HepG2 (cell line): ENCODE results near the gene CD8A.

Source experiments
- EP300 ChIP-seq, 3 experiments: sonication (generic) in 1 of 3; formaldehyde crosslinking in 1 of 3; IDR thresholded peaks; 2 replicates each; pipeline versions ENCODE4 v1.5.1 to v1.6.1; 2011 to 2020; ENCODE audit warnings: low read depth in 2 of 3, low read length in 2 of 3, borderline replicate concordance in 1 of 3, improper control_type of control experiment in 1 of 3, mild to moderate bottlenecking in 1 of 3, missing genetic modification reagents in 1 of 3, moderate library complexity in 1 of 3
- IRF2 ChIP-seq: IDR thresholded peaks from 2 replicates; pipeline ENCODE4 v1.6.1; 2018; ENCODE audit warnings: missing genetic modification reagents, missing compliant biosample characterization
- KLF6 ChIP-seq: IDR thresholded peaks from 2 replicates; pipeline ENCODE4 v1.8.0; 2016; ENCODE audit warnings: missing biosample characterization, missing genetic modification reagents
- PCBP1 ChIP-seq: fragments of 200-400 bp; formaldehyde crosslinking; IDR thresholded peaks from 2 replicates; pipeline ENCODE4 v1.6.1; 2017; ENCODE audit warnings: mild to moderate bottlenecking, low read depth, low read length, borderline replicate concordance
- PHF8 ChIP-seq: sonication (generic); formaldehyde crosslinking; IDR thresholded peaks from 2 replicates; pipeline ENCODE4 v1.5.0; 2020; ENCODE audit warnings: missing genetic modification reagents
- PRDM15 ChIP-seq: sonication (generic); formaldehyde crosslinking; IDR thresholded peaks from 2 replicates; pipeline ENCODE4 v1.4.0; 2020; ENCODE audit warnings: missing genetic modification reagents
- RAD51 ChIP-seq: fragments of 450-650 bp; IDR thresholded peaks from 2 replicates; pipeline ENCODE4 v1.6.1; 2016; ENCODE audit warnings: borderline replicate concordance
- THRA ChIP-seq: sonication (generic); formaldehyde crosslinking; IDR thresholded peaks from 2 replicates; pipeline ENCODE4 v1.4.0; 2020; ENCODE audit warnings: missing genetic modification reagents, borderline replicate concordance
- ZBTB21 ChIP-seq: sonication (generic); formaldehyde crosslinking; IDR thresholded peaks from 2 replicates; pipeline ENCODE4 v1.4.0; 2020; ENCODE audit warnings: missing genetic modification reagents
- TF ChIP-seq, protein P1 (sequence below): sonication (generic); formaldehyde crosslinking; IDR thresholded peaks from 2 replicates; pipeline ENCODE4 v1.4.0; 2020; ENCODE audit warnings: mild to moderate bottlenecking, missing genetic modification reagents
- TF ChIP-seq, protein P2 (sequence below): sonication (generic); formaldehyde crosslinking; IDR thresholded peaks from 2 replicates; pipeline ENCODE4 v1.5.0; 2020; ENCODE audit warnings: mild to moderate bottlenecking, missing genetic modification reagents, moderate library complexity

DNA sequence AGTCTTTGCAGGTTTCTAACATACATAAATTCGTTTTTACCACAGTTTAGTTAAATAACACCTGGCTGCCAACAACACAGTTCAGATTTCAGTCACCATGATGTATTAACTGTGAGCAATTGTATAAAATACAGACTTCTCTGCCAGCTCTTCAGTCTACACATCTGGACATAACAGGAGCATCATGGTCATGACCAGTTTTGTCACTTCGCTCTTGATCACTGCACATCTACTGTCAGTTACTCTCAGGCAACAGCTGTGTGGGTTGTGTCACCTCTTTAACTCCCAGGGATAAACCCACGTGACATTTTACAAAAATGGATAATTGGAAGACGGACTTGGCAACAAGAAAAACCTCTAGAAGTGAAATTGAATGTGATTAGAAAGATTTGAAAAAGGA is 30.3 kb downstream of the CD8A start:
- TF ChIP-seq ZBTB21 = no peak
- TF ChIP-seq, protein P1, sequence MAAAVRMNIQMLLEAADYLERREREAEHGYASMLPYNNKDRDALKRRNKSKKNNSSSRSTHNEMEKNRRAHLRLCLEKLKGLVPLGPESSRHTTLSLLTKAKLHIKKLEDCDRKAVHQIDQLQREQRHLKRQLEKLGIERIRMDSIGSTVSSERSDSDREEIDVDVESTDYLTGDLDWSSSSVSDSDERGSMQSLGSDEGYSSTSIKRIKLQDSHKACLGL (CRISPR knock-in tag) = no peak
- TF ChIP-seq, protein P2, sequence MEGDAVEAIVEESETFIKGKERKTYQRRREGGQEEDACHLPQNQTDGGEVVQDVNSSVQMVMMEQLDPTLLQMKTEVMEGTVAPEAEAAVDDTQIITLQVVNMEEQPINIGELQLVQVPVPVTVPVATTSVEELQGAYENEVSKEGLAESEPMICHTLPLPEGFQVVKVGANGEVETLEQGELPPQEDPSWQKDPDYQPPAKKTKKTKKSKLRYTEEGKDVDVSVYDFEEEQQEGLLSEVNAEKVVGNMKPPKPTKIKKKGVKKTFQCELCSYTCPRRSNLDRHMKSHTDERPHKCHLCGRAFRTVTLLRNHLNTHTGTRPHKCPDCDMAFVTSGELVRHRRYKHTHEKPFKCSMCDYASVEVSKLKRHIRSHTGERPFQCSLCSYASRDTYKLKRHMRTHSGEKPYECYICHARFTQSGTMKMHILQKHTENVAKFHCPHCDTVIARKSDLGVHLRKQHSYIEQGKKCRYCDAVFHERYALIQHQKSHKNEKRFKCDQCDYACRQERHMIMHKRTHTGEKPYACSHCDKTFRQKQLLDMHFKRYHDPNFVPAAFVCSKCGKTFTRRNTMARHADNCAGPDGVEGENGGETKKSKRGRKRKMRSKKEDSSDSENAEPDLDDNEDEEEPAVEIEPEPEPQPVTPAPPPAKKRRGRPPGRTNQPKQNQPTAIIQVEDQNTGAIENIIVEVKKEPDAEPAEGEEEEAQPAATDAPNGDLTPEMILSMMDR (CRISPR knock-in tag) = no peak
- TF ChIP-seq IRF2 = no peak
- no peak for TF ChIP-seq PCBP1
- no peak for TF ChIP-seq RAD51
- no peak for TF ChIP-seq EP300 (IDR thresholded peaks at IDR 0.05; ENCODE audit: low read depth in 2 of 2, low read length in 2 of 2)
- TF ChIP-seq EP300 (CRISPR knock-in tag; IDR thresholded peaks at IDR 0.05; ENCODE audit: borderline replicate concordance) = no peak
- TF ChIP-seq PHF8 = no peak
- no peak for TF ChIP-seq PRDM15 (CRISPR knock-in tag)
- TF ChIP-seq THRA (CRISPR knock-in tag) = no peak
- TF ChIP-seq KLF6 = no peak
